ENCODE measurements around the gene NCOR2.
"Not testable (repeated sequence)": the region's sequence is repeated elsewhere in the genome, so short reads cannot be mapped to it uniquely, and the experiment has no call there.

The NCOR2 gene

DNA sequence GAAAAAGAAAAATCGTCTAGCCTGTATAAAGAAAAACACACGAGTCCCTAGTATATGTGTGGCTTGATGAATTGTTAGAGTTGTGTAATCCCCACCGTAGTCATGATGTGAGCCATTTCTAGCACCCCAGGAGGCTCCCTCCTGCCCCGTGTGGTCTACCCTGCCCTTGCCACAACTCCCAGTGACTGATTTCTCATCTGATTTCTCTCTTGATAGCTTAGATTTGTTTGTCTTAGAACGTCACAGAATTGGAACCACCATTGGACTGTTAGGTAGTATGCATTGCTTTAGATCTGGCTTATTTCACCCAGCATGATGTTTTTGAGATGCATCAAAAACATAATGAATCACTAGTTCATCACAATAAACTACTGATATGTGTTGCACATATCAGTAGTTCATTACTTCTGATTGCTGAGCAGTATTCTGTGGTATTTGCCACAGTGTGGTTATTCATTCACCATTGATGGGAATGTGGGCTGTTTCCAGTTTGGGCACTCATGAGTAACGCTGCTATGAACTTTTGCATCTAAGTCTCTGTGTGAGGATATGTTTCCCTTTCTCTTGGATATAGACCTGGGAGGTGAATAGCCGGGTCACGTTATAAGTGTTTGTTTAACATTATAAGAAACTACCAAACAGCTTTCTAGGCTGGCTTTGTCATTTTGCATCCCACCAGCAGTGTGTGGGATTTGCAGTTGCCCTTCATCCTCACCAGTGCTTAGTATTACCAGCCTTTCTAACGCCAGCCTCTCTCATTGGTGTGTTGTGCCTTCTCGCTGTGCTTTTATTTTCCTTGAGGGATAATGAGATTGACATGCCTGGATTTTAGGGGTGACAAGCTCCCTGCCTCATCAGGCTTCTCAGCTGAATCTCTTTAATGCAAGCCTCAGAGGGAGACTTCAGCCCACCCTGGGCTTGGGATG is 31.9 kb upstream of the NCOR2 start:
- peak in 3 of 4 experiments; percentile 32 to 54 (median 34) for DNase-seq

DNA sequence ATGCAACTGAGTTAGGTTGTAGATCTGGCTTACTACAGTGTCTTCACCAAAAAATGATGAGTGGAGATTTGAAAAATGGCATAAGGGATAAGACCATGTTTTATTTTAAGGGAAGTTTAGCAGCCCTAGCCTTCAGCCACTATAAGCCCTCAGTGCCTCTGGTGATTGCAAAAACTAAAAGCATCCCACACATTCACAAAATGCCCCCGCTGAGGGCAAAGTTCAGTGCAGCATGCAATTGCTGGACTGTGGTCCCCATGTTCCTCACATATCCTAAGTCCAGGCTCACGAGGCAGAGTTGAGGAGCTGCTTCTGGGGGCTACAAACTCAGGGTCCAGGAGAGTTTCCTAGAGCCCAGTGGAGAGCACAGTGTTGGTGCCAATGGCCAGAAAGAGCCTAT is 29.6 kb upstream of the NCOR2 start:
- peak; percentile 41 to 63 (median 61) for DNase-seq

DNA sequence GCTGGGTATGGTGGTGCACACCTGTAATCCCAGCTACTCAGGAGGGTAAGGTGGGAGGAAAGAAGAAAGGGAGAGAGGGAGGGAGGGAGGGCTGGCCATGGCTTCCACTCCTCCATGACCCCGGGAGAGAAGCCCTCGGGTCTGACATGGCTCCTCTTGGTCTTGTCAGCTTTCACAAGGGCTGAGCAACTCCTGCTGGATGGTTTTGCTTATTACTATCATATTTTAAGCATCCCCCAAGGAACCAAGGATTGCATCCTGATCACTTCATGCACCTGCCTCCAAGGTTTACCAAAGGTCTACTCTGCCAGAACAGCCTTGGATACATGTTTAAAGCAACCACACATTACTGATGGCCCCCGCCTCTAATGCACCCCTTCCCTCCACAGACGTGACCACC is 28.0 kb upstream of the NCOR2 start:
- no peak for DNase-seq

DNA sequence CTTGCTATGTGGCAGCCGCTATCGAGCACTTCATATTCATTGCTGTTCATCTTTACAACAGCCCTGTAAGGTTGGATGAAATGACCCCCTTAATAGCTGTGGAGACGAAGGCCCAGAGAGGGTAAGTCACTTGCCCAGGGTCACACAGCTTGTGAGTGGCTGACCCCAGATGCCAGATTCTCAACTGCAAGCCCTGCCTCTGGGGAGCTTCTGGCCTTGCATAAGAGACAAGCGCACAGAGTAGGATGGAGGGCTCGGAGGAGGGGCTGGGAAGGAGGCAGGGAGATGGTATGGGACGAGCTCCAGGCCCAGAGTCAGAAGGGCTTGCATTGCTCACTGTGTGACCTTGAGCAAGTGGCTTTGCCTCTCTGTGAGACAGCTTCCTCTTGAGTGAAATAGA is 27.4 kb upstream of the NCOR2 start:
- DNase-seq, result no peak

DNA sequence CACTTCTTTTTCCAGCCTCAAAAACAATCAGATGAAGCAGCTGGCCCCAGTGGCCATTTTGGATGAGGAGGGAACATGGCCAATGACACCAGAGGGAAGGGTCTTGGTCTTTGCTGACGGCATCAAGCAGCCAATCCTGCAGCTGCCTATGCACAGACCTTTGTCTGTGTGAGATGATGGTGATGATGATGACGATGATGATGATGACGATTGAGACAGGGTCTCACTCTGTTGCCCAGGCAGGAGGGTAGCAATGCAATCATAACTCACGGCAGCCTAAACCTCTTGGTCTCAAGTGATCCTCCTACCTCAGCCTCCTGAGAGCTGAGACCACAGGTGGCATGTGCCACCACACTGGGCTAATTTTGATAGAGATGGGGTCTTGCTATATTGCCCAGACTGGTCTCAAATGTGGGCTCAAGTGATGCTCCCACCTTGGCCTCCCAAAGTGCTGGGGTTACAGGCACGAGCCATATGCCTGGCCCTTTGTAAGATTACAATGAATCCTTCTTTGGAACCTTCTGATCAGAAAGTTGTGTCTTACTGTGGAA is 26.5 kb upstream of the NCOR2 start:
- DNase-seq, result no peak

DNA sequence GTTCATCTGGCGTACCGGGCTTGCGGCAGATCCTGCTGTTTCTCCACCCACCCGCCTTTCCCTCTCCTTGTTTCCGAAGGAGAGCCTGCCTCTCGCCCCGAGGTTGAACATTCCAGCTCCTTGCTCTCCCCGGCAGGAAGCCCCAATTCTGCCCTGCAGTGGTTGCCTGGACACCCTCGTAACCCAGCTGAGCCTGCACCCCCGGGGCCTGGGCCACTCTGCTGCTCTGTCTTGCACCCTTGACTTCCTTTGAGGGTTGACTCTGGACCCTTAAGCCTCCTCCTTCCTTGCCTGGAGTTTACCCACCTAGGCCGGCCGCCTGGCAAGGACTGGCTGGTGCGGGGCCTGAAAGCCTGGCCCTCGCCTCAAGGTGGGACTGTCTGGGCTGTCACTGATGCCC is 25.8 kb upstream of the NCOR2 start:
- peak in 1 of 4 experiments; percentile 29 for DNase-seq

DNA sequence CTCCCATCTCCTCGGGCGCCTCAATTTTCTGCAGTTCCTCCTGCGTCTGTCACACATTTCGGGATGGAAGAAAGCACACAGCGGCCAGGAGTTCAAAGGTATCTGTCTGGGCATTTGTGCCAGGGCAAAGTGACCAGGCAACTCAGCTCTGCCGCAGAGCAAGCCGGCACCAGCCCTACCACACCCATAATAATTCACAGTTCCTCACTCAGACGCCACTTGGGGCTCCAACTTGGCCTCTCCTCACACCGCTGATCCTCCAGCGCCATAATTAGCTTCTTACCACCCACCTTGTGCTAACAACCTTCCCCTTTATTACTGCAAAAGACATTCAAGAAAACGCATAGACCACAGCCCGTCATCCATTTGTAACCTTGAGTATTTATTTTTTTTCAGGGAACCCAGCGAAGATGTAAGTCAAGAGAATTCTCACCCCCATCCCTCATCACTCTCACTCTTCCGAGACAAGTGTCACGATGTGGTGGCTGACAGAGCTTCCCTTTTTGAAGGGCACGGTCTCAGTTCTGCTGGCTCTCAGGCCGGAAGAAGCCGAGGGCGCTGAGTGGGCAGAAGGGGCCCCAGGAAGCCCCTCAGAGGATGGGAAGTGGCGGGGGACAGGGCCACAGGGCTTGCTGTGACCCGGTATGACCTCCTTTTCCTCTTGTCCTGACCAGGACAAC is 25.2 kb upstream of the NCOR2 start:
- DNase-seq, result peak; percentile 85 to 95 (median 90)

DNA sequence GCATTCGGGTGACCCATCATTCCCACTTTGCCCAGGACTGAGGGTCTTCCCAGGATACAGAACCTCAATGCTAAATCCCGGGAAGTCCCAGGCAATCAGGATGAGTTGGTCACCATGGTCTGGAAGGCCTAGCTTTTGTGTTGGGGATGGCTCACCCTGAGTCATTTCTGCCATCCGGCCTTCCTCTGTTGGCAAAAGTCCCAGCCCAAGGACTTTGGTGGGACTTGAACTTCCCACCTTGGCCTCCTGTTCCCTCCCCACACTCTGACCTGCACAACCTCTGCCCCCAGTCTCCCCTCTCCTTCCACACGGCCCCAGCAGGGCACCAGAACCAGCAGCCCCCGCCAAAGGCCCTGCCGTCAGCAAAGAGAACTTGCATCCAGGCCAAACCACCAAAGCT is 24.6 kb upstream of the NCOR2 start:
- peak; percentile 41 to 62 (median 52) for DNase-seq

DNA sequence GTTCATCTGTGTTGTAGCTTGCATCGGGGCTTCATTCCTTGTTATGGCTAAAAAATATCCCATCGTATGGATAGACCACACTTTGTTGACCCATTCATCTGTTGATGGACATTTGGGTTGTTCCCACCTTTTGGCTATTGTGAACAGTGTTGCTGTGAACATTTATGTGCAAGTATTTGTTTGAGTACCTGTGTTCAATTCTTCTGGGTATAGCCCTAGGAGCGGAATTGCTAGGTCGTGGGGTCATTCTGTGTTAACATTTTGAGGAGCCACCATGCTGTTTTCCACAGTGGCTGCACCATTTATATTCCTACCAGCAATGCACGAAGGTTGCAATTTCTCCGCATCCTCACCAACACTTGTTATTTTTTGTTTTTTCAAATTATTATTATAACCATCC is 23.0 kb upstream of the NCOR2 start:
- no peak for DNase-seq

DNA sequence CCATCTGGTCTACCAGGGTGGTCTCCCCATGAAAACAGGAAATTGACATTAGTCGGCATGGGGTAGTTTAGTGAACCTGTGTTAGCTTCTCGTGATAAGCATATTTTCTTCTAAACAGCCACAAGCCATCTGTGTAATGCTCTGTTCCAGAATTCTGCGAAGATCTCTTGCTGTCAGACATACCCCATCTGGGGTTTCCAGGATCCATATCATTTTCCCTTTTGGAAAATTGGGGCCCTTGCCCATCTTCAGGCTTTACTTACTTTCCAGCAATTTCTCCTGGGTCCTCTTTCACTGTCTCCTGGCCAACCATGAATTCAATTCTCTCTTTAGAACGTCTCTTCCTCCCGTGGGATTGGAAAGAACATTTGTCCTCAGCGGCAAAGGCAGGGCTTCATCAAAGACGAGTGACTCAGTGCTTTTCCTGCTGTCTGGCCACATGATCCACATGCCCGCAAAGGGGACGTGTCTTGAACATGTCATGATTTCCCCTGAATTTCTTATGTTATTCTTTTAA is 21.4 kb upstream of the NCOR2 start:
- DNase-seq, result peak; percentile 67 to 84 (median 80)

DNA sequence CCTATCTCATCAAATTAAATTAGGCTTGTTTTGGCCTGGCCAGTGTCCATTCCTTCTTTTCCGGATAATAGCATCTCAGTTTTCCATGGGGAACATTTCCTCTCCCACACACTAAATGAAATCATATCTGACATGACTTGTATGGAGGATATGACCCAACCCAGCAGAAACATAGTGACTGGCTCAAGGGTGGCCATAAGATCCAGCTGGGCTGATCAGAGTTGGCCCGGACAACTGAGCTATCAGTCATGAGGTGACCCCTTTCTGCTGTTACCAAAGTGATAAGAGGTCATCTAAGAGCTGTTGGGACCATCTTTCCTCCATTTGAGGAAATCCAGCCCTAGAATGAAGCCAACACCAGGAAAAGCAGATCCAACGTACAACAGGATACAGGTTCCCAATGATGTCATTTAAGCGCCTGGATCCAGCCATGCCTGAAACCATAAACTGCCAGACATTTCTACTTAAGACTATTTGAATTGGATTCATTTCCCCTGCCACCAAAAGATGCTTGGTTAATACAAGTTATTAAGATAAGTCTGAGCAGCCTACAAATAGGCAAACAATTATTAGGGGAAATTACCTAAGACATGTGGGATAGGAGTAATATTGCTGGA is 20.7 kb upstream of the NCOR2 start:
- DNase-seq, result no peak

DNA sequence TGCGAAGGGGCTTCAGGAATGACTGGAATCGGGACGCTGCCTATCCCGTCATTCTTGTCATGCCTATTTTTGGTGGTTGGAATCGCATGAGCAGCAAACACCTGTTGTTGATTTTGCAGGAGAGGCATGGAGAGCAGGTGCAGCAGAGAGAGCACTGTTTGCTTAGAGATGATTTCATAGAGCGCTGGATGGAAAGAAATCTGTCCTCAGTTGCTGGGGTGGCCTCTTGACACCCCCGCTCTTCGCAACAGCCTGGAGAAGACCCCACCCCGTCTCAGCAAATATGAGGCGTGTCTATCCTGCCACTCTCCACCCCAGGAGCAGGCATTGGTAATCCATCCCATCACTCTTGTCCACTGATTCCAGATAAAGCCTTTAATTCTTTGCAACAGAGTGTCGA is 19.3 kb upstream of the NCOR2 start:
- no peak for DNase-seq

DNA sequence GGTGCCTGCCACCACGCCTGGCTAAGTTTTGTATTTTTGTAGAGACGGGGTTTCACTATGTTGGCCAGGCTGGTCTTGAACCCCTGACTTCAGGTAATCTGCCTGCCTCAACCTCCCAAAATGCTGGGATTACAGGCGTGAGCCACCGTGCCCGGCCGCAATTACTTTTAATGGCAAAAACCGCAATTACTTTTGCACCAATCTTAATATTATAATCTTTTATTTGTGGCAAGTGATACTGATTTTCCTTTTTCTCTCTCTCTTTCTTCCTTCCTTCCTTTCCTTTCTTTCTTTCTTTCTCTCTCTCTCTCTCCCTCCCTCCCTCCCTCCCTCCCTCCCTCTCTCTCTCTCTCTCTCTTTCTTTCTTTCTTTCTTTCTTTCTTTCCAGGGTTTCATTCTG is 17.1 kb upstream of the NCOR2 start:
- DNase-seq, result not testable (repeated sequence)

DNA sequence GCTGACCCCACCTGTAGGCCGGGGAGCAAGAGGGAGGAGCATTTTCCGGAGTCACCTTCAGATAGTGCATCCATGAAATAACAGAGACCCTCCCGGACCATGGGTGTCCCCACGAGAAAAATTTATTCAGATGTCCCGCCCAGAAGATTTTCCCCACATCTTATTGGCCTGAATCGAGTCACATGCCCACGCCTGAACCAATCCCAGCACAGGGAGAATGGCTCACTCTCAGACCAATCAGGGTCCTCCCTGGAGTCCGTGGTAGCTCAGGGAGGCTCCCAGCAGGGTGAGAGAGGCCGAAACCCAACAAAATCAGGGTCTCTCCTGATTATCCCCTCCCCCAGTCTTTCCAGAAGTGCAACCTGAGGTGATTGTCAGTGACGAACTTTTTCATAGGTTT is 16.4 kb upstream of the NCOR2 start:
- DNase-seq, result no peak

DNA sequence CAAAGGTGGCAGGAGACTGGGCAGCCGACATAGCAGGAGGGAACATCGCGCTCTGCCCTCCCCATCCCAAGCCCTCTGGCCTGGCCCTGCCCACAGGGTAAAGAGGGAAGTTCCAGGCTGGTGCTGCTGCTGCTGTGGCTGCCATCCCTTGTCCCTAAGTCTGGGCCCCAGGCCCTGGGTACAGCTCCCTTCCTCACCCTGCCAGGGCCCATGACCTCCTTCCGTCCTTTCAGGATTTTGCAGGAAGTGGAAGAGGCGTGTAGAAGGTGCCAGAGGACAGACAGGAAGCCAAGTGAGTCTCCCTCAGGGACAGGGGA is 14.7 kb upstream of the NCOR2 start:
- peak; percentile 72 to 77 (median 76) for DNase-seq

DNA sequence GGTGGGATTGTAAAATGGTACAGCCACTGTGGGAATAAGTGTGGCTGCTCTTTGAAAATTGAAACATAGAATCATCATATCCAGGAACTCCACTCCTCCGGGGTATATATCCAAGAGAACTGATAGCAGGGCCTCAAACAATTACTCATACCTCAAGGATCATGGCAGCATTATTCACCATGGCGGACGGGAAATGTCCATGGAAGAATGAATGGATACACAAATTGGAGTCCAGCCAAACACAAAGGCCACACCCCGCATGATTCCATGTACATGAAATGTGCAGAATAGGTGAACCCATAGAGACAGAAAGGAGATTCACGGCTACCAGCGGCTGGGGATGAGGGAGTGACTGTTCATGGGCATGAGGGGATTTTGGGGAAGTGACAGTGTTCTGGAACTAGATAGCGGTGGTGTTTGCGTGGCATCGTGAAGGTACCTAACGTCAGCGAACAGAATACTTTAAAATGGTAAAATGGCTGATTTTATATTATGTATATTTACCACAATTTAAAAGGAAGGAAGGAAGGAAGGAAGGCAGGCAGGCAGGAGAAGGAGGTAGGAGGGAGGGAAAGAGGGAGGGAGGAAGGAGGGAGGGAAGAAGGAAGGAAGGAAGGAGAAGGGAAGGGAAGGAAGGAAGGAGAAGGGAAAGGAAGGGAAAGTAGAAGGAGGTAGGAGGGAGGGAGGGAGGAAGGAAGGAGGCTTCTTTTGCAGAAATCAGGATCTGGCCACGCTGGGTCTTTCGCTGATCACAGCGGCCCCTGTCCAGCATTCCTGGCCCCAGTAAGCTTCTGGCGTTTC is 14.1 kb upstream of the NCOR2 start:
- DNase-seq, result no peak

DNA sequence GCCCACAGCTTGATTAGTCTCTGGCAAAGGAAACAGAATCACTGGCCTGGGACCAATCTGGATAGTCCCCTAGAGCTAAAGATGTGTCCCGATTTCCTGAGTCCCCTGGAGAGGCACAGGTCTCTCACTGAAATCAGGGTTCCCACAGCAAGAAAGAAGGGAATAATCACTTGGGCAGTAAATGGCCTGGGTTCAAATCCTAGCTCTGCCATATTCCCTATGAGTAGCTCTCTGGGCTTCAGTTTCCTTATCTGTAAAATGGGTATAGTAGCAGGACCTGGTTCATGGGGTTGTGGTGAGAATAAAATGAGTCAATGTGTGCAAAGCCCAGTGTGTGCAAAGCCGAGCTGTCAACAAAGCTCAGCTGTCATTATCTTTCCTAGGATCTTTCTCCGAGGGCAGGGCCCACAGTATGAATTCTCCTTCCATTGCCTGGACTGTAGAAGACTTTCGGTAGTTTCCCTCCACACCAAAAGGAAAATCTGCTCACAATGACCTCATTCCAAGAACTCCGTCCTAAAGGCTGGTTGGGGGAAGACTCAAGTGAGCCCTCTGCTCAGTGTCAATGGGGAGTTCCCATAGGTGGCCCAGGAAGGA is 12.6 kb upstream of the NCOR2 start:
- DNase-seq, result no peak

DNA sequence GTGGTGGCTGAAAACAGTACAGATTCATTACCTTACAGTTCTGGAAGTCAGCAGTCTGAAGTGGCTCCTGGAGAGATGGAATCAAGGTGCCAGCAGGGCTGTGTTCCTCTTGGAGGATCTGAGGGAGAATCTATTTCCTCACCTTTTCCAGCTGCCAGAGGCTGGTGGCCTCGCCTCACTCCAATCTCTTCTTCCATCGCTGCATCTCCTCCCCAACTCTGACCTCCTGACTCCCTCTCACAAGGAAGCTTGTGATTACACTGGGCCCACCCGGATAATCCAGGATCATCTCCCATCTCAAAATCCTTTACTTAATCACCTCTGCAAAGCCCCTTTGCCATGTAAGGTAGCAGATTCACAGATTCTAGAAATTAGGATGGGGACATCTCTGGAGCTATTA is 11.4 kb upstream of the NCOR2 start:
- DNase-seq, result no peak

DNA sequence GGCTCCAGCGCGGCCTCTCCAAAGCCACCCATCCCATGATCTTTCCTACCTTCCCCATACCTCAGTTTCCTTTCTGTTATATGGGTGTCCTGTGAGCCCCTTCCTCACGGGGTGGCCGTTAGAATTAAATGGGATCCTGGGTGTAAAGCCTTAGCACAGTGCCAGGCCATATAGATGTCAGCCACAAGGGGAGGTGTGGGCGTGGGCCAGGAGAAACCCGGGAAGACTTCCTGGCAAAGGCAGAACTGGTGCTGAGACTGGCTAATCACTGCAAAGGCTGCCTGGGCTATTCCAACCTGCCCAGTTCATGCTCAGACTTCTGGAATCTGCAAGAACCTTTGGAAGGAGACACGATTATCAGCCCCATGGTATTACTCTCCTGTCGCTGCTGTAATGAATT is 11.0 kb upstream of the NCOR2 start:
- DNase-seq, result no peak

DNA sequence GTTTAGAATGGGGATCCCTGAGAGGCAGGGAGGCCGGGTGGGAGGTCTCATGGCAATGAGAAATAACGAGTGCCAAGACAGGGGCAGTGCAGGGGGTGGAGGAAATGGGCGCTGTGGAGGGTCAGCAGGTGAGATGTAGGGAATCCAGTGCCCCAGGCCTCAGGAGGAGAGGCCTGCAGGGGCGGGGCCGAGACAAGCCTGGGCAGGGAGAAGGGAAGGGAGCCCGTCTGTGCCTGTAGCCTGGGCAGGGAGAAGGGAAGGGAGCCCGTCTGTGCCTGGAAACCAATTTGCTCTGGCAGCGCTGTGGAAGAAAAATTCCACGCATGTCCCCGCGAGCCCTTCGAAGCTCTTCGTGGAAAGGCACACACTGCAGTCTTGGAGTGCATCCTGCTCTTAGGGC is 10.6 kb upstream of the NCOR2 start:
- no peak for DNase-seq

DNA sequence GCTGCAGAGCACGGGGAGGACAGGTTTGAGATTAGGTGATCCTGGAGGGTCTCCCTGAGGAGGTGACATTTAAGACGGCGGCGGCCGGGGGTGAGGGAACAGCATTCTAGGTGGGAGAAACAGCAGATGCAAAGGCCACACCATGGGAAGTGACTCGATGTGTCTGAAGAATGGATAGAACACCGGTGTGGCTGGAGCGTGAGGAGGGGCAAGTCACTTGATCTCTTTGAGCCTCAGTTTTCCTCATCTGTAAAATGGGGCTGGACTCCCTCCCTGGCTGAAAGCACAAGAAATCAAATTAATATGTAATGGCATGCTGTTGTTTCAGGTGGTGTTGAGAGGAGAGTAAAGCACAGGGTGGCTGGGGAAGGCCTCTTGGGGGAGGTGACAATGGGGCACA is 10.0 kb upstream of the NCOR2 start:
- DNase-seq, result no peak

DNA sequence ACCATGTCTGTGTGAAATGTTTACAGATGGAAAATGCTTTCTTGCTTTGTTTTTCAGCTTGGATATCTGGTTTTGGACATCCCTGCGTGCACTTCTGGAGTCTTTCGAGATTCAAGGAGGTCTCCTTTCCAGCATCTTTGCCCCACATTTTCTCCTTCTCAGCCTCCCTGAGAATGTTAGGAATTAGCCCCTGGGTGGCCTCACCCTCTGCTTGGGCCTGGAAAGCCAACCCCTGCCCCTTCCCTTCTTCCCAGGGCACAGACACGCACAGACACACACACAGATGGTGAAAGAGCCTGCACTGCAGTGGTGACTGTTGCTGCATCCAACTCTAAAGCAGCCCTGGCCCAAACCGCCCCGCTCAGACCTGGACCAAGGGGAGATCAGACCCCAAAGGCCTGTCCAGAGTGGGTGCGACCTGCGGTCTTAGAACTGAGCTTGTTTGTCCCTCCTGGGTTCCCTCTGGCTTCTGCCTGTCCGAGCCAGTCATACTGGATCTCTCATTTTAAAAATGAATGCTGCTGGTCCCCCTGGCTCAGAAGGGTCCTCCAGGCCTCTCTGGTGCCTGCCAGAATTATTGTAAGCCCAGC is 8.7 kb upstream of the NCOR2 start:
- no peak for DNase-seq
